Neuronal stem cell (in vitro differentiated cells): ENCODE measurements around the gene SNAPC2.
A peak's percentile ranks its signal among the peaks of the same experiment; 100 is the strongest.

Experiments used
- DNase-seq: peaks from one replicate; pipeline ENCODE4 v3.0.0-alpha.2; 2013; ENCODE audit warnings: low spot score
- H2AFZ ChIP-seq: one replicate; pipeline ENCODE4 v1.6.1; 2013; ENCODE audit warnings: mild to moderate bottlenecking, low read length, inconsistent platforms
- H2AK5ac ChIP-seq: 2 replicates; pipeline ENCODE4 v1.6.1; 2013; ENCODE audit warnings: low read depth, mild to moderate bottlenecking, inconsistent platforms, low read length, moderate library complexity, mixed read lengths
- H2BK120ac ChIP-seq: 2 replicates; pipeline ENCODE4 v1.6.1; 2013; ENCODE audit warnings: low read depth, mild to moderate bottlenecking, inconsistent platforms, low read length, moderate library complexity, mixed read lengths
- H2BK12ac ChIP-seq: one replicate; pipeline ENCODE4 v1.6.1; 2013; ENCODE audit warnings: low read length, inconsistent platforms
- H2BK15ac ChIP-seq: 2 replicates; pipeline ENCODE4 v1.6.1; 2013; ENCODE audit warnings: mild to moderate bottlenecking, low read length, inconsistent platforms, mixed read lengths
- H2BK5ac ChIP-seq: one replicate; pipeline ENCODE4 v1.6.1; 2013; ENCODE audit warnings: inconsistent platforms, mild to moderate bottlenecking, low read length, moderate library complexity
- H3K14ac ChIP-seq: one replicate; pipeline ENCODE4 v1.6.1; 2013; ENCODE audit warnings: low read length, inconsistent platforms
- H3K18ac ChIP-seq: 2 replicates; pipeline ENCODE4 v1.6.1; 2013; ENCODE audit warnings: low read length, inconsistent platforms
- H3K23ac ChIP-seq: 2 replicates; pipeline ENCODE4 v1.6.1; 2013; ENCODE audit warnings: low read depth, mild to moderate bottlenecking, mixed read lengths, low read length, inconsistent platforms; ENCODE audit not compliant: poor library complexity
- H3K27ac ChIP-seq: replicated peaks from 3 replicates; pipeline ENCODE4 v1.5.1; 2013; ENCODE audit warnings: low read length, inconsistent platforms
- H3K27me3 ChIP-seq, 3 experiments: 2 replicates each; pipeline ENCODE4 v1.6.1; 2013; ENCODE audit warnings: low read length in 3 of 3, mild to moderate bottlenecking in 2 of 3, inconsistent platforms in 1 of 3, low read depth in 1 of 3, mixed read lengths in 1 of 3, moderate library complexity in 1 of 3; ENCODE audit not compliant: control insufficient read depth in 3 of 3, insufficient read depth in 3 of 3
- H3K36me3 ChIP-seq, 2 donors: replicated peaks in 1 of 2; 2 replicates each; pipeline ENCODE4 v1.6.1; 2013; ENCODE audit warnings: low read length in 2 of 2; ENCODE audit not compliant: control insufficient read depth in 2 of 2, insufficient read depth in 2 of 2
- H3K4ac ChIP-seq: 2 replicates; pipeline ENCODE4 v1.6.1; 2013; ENCODE audit warnings: inconsistent platforms, mild to moderate bottlenecking, low read length, moderate library complexity
- H3K4me1 ChIP-seq, 2 donors: 1 replicate in 1 of 2; 2 replicates in 1 of 2; pipeline ENCODE4 v1.6.1; 2013; ENCODE audit warnings: low read length in 2 of 2, low read depth in 1 of 2; ENCODE audit not compliant: control insufficient read depth in 2 of 2, insufficient read depth in 1 of 2
- H3K4me2 ChIP-seq: one replicate; pipeline ENCODE4 v1.6.1; 2013; ENCODE audit warnings: mild to moderate bottlenecking, low read length, inconsistent platforms; ENCODE audit not compliant: insufficient read depth, poor library complexity, severe bottlenecking
- H3K4me3 ChIP-seq, 2 donors: 2 replicates each; pipeline ENCODE4 v1.5.1; 2013; ENCODE audit warnings: low read length in 2 of 2, mild to moderate bottlenecking in 2 of 2, inconsistent platforms in 1 of 2, moderate library complexity in 1 of 2
- H3K79me1 ChIP-seq: one replicate; pipeline ENCODE4 v1.6.1; 2013; ENCODE audit warnings: low read depth, mild to moderate bottlenecking, inconsistent platforms, low read length, moderate library complexity
- H3K9ac ChIP-seq: one replicate; pipeline ENCODE4 v1.6.1; 2013; ENCODE audit warnings: mild to moderate bottlenecking, low read depth, low read length, inconsistent platforms; ENCODE audit not compliant: poor library complexity
- H3K9me3 ChIP-seq, 2 donors: replicated peaks in 1 of 2; 2 replicates each; pipeline versions ENCODE3 to v1.6.1; 2013; ENCODE audit warnings: low read length in 2 of 2, mild to moderate bottlenecking in 2 of 2, inconsistent platforms in 1 of 2, low read depth in 1 of 2, mixed read lengths in 1 of 2, moderate library complexity in 1 of 2; ENCODE audit not compliant: control insufficient read depth in 2 of 2, insufficient read depth in 1 of 2
- H4K8ac ChIP-seq: one replicate; pipeline ENCODE4 v1.6.1; 2013; ENCODE audit warnings: low read depth, mild to moderate bottlenecking, inconsistent platforms, low read length, moderate library complexity
- H4K91ac ChIP-seq: one replicate; pipeline ENCODE4 v1.6.1; 2013; ENCODE audit warnings: low read length, low read depth, mild to moderate bottlenecking, inconsistent platforms; ENCODE audit not compliant: poor library complexity
- WGBS, 2 donors: extraction: QIAGEN DNeasy Blood & Tissue Kit; methylation state at CpG; one replicate each; pipeline ENCODE4 v1.1.7; 2013; ENCODE audit warnings: missing lambda C conversion rate in 2 of 2, mixed read lengths in 1 of 2; ENCODE audit not compliant: insufficient read length in 2 of 2, insufficient replicate concordance in 1 of 2; ENCODE audit errors: extremely low coverage in 2 of 2; 5-methylcytosine and 5-hydroxymethylcytosine counted together

The SNAPC2 gene

DNA sequence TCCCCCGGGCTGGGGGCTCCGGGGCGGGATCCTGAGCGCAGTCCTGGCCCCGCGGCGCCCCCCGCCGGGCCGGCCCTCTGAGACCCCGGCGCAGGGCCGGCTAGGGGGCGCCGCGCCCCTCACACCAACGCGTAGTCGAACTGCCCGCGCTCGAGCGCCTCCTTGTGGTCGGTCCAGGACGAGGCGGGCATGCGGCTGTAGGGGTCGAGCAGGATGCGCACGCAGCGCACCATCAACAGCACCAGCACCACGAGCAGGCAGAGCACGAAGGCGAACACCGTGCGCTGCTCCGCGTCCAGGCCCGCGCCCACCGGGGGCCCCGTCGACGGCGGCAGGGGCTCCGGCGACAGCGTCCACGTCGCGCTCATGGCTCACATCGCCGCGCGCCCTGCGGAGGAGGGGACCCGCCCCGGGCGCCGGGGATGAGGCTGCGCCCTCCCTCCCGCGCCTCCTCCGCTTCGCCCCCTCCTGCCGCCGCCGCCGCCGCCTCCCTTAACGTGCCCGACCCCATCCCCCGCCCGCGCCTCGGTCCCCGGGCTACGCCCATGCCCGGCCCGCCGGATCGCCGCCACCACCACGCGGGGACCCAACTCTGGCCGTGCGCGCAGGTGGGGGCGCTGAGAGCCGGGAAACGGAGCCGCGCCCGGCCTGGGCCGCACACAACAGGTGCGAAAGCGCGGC is 5.2 kb downstream of the SNAPC2 start:
- peak overlapping the region; percentile 51 to 94 for H3K4me3 ChIP-seq
- peak overlapping the region; percentile 85 for H3K27ac ChIP-seq
- H3K18ac ChIP-seq = peak overlapping the region; percentile 97
- no peak overlapping the region for H4K91ac ChIP-seq
- H3K9me3 ChIP-seq = no peaks in the 10 kb centered on the region
- H2BK12ac ChIP-seq = no peak overlapping the region
- H2BK120ac ChIP-seq = no peak overlapping the region
- DNase-seq = peak; percentile 94
- peak overlapping the region; percentile 82 for H2BK5ac ChIP-seq
- H2BK15ac ChIP-seq = peak overlapping the region; percentile 75
- peak overlapping the region; percentile 94 for H3K14ac ChIP-seq
- H3K27me3 ChIP-seq = no peaks in the 10 kb centered on the region
- no peak overlapping the region for H3K4ac ChIP-seq
- peaks cover 17 to 27% of the 10 kb centered on the region in 2 donors for H3K4me1 ChIP-seq
- peak overlapping the region; percentile 93 for H3K4me2 ChIP-seq
- H4K8ac ChIP-seq = peak overlapping the region; percentile 96
- peaks cover 19% of the 10 kb centered on the region for H3K79me1 ChIP-seq
- peak overlapping the region; percentile 90 for H2AK5ac ChIP-seq
- peak overlapping the region; percentile 65 for H2AFZ ChIP-seq
- peak overlapping the region; percentile 85 for H3K23ac ChIP-seq
- H3K9ac ChIP-seq = peak overlapping the region; percentile 95
- WGBS, 2 donors = no CpG with 5 or more reads among the region's 98 CpGs
- peaks cover 23 to 51% of the 10 kb centered on the region in 2 donors for H3K36me3 ChIP-seq

DNA sequence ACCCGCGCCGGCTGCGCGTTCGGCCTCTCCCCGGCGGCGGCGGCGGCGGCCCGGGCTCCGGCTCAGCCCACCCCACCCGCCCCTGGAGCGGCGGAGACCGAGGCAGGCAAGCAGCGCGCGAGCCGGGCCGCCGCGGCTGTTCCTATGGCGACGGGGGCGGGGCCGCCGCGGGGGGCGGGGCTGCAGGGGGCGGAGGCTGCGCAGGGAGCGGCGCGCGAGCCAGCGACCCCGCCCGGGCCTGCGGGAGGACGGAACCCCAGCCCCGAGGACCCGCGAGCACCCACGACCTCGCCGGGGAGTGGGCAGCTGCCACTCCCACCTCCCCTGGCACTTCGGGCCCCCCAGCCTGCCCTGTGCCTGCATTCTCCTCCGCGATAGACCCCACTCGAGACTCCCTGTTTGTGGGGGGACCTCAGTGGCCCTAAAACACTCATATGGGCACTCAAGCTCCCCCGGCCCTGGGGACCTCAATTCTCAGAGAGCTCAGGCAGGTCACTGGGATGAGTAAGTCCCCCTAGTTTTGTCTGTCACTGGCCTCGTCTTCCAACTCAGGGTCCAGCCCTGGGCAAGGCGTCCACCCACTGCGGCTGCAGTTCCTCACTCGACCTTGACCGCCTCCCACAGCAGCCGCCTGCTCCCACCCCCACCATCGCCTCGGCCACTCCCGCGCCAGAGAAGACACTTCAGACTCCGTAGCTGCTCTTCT is 6.0 kb downstream of the SNAPC2 start, which contains the start of gene CTXN1:
Gene CTXN1 (minus strand): TSS at position 115 of the 706 bp plus-strand sequence. CDS start 597 bp downstream, outside the sequence.
- Histone ChIP-seq H2BK5ac (peak within 1 kb of the TSS; percentile 82), H3K9me3 (no peaks in the 10 kb centered on the region), H3K4me1 (peaks cover 14 to 23% of the 10 kb centered on the region in 2 donors), H3K27me3 (no peaks in the 10 kb centered on the region), H2BK15ac (peak within 1 kb of the TSS; percentile 75), H2BK120ac (no peak within 1 kb of the TSS), H3K79me1 (peaks cover 19% of the 10 kb centered on the region), H3K4me3 (peak within 1 kb of the TSS; percentile 51 to 94), H3K18ac (peak within 1 kb of the TSS; percentile 97), H2AFZ (peak within 1 kb of the TSS; percentile 85), H3K14ac (peak within 1 kb of the TSS; percentile 98), H4K8ac (peak within 1 kb of the TSS; percentile 96), H2BK12ac (peak within 1 kb of the TSS; percentile 25), H2AK5ac (peak within 1 kb of the TSS; percentile 92), H3K36me3 (peaks cover 26 to 59% of the 10 kb centered on the region in 2 donors), H3K23ac (peak within 1 kb of the TSS; percentile 91), H3K4me2 (peak within 1 kb of the TSS; percentile 96), H3K27ac (peak within 1 kb of the TSS; percentile 85), H3K4ac (no peak within 1 kb of the TSS), H4K91ac (no peak within 1 kb of the TSS), H3K9ac (peak within 1 kb of the TSS; percentile 95)
- DNase-seq = peak; percentile 72
- WGBS, 2 donors = no CpG with 5 or more reads among the region's 65 CpGs

DNA sequence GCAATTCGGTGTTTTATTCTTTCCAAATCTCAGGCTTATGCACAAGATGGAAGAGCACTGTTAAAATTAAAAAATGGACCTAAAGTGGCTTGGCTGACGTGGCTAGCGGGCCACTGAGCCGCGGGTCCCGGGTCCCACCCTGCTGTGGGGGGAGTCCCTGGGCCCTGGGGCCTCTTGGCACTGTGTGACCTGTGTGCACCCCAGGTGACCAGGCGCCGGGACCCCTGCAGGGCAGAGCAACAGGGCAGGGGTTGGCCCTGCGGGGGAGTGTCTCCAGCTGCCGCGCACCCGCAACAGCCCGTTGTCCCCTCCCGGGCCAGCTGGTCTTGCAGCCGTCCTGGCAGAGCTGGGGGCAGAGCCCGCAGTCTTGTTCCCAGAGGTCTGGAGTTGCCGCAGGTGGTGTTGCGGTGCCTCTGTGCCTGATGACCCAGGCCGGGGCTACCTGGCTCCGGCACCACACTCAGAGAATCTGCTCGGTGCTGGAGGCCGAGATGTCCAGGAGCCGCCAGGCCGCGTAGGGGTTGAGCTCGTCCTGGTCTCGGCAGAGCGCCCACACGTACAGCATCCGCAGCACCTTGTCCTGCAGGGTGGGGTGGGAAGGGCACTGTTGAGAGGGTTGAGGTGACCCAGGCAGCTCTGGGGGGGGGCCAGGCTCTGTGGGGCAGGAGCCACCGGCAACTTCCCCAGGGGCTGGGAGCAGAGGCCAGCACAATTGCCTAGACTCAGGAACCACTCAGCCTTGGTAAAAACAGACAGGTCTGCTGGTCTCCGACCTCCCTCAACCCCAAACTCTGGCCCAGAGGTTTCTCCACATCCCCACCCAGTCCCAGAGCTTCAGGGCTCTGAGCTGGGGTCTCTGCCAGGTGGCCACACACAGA is 6.8 kb downstream of the SNAPC2 start:
- Histone ChIP-seq H3K79me1 (peaks cover 22% of the 10 kb centered on the region), H3K36me3 (peaks cover 30 to 62% of the 10 kb centered on the region in 2 donors), H3K23ac (peak overlapping the region; percentile 91), H3K4me2 (no peak overlapping the region), H2BK12ac (peak overlapping the region; percentile 25), H3K4ac (no peak overlapping the region), H3K9me3 (no peaks in the 10 kb centered on the region), H3K18ac (no peak overlapping the region), H2BK15ac (peak overlapping the region; percentile 1), H3K4me1 (peaks cover 8 to 17% of the 10 kb centered on the region in 2 donors), H2BK120ac (no peak overlapping the region), H3K27ac (no peak overlapping the region), H3K9ac (no peak overlapping the region), H2AFZ (peak overlapping the region; percentile 85), H2BK5ac (peak overlapping the region; percentile 75), H4K8ac (no peak overlapping the region), H3K4me3 (peak overlapping the region in 1 of 2 donors; percentile 59), H3K14ac (peak overlapping the region; percentile 21), H4K91ac (no peak overlapping the region), H3K27me3 (no peaks in the 10 kb centered on the region), H2AK5ac (peak overlapping the region; percentile 61)
- no peak for DNase-seq
- no CpG with 5 or more reads among the region's 32 CpGs for WGBS, 2 donors
